Forelimb muscle (tissue), 1 donor: ENCODE measurements around the gene RIPOR2. TPM values are rescaled to one million over a fixed set of nuclear protein-coding genes. Genes with fewer than 3 reads are reported as not detected.
"Not testable (repeated sequence)": the region's sequence is repeated elsewhere in the genome, so short reads cannot be mapped to it uniquely, and the experiment has no call there.

Experiments
- DNase-seq: peaks from one replicate; pipeline ENCODE4 v3.0.0-alpha.2; 2013; ENCODE audit warnings: low read depth
- polyA plus RNA-seq: library from polyadenylated mRNA; unstranded; fragments of 120-200 nt; gene quantifications from one replicate; pipeline ENCODE4 v1.2.1, GENCODE V29; 2013; ENCODE audit not compliant: insufficient read length

The RIPOR2 gene
- polyA plus RNA-seq, 1 donor: 29.3 TPM

DNA sequence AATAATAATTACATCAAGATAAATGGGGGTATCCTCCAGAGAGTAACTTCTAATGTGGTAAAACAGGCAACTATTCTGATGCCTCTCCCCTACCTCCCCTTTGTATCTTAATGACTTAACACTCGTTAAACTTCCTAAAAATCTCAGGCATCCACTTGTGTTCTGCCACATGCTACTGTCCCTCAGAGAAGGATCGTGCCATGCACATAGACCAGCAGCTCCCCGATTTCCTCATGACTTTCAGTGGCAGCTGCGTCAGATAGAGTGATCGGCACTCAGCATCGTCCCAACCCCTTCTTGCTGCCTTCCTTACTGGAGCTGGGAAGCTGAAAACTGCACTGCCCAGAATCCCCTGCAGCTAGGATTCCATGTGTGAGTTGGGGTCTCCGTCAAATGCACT, 32.1 kb downstream of the RIPOR2 start:
- DNase-seq: no peak

- DNase-seq: no peak
Measured at GRCh38 chr6:24902782-24903181, 33.0 kb downstream of the RIPOR2 start.

DNA sequence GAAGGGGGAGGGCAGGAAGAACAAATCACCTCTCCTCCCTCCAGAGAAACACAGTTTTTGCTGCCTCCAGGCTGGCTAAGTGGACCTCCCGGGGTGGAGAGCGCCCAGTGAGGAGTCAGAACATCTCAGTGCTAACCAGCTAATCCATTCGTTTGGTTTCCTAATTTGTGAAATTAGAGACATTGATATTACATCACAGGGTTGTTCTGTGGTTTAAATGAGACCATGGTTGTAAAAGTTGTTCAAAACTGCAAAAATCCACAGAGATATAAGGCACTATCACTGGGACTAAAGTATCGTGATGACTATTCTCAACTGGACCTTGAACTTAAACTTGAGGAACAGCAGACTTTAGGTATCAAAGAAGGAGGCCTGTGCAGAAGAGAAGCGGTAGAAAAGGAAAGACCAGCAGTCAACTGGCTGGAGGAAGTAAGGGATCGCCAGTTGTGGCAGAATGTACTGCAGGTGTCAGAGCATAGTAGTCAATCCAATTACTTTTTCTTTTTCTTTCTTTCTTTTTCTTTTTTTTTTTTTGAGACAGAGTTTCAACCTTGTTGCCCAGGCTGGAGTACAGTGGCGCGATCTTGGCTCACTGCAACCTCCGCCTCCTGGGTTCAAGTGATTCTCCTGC, 33.9 kb downstream of the RIPOR2 start:
- no peak for DNase-seq

DNA sequence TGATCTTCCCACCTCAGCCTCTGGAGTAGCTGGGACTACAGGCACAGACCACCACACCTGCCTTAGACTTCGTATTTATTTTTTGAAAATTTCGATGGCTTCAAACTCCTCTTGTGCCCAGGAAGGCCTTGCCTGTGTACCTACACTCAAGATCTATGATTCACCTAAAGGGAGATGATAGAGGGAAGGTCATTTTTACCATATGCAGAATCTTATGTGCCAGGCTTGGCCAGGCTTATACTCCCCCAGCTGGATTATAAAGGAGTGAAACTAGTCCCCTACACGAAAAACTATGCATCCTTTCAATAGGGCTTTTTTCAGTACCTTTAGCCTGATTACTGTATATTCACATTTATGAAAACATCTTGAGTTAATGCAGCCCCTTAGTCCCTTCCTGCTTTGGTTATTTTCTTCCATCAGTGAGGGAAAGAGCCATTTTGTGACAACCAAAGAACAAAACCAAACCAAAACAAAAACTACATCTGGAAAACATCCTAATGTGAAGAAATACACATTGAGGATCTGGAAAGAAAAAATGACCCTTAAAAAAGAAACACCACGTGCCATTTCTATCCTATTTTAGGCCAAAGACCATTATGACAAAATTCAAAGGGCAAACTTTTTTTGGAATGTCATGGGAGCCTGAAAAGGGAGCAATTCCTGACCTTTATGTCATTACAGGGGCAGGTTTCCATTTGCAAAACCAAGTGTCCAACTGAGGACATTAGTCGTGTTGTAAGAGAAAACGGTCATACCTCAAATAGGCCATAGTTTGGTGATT, 34.7 kb downstream of the RIPOR2 start:
- DNase-seq: no peak

- DNase-seq: no peak
Measured at GRCh38 chr6:24899997-24900325, 35.8 kb downstream of the RIPOR2 start.

DNA sequence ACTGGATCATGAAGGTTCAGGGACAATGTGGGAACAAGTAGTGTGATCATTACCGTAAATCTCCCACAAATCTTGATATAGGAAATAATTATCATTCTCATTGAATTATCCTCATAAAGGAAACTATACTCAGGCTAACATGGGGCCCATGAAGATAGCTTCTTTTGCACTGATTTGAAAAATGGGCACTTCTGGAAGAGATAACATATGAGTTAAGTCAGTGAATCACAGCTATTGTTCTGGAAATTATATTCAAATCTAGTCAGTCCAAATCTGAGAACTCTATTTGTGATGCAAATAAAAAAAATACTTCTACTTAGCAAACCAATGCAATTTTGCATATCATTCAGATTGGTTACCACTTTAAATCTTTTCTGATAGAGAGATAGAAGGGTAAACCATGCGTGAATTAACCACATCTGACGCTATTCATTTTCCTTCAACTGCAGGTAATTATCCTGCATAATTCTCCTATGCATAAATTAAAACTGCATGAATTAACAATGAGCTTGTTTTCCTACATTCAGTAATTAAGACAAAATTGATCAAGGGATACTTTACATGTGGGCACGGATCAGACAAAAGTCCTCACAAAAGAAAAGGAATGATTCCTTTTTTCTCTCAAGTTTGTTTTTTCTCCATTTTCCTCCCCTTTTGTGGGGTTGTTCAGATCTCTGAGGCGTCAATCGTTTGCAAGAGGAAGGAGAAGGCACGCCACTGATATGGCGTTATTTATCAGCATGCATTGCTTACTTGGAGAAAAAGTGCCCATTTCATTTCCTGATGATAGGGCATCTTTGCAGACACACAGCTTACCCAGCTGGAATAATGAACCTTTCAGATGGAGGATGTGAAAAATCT, 36.4 kb downstream of the RIPOR2 start:
- DNase-seq: no peak

DNA sequence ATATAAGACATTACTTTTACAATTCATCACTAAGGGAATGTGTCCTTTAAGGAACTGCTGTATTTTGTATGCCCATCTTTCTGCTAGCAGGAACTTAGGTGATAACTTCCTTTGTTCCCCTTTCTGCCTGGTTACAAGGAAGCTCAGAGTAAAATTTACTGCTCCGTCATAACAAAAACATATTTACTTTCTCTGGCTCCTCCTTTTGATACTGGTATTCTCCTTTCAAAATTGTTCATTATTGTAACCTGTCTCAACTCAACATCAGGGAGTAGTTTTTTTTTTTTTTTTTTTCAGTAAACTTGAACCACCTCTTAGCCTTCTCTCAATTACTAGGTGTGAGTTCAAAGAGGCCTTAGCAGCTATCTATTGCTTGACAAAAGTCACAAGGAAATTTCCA, 37.1 kb downstream of the RIPOR2 start:
- DNase-seq: no peak

GRCh38 chr6:24897186-24897585, 38.6 kb downstream of the RIPOR2 start:
- DNase-seq: no peak

DNA sequence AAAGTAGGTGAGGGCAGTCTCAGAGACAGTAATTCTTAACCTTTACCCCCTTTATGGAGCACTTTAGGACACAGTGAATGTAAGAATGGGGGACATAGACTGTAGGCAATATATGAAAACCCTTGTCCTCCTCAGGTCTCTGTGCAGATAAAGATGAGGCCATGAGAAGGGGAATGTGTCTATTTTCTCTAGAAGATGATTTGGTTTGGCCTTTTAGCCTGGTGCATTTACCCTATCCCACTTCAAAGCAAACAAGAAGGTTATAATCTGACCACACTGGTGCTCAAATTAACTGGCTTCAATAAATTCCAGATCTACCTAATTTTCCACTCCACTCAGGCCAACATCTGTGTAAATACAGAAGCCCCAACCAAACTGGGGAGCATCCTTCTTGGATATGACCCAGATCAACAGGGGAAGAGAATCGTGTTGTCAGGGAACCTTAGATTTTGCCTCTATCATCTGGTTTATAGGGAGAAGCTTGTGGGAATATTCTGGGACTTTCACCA, 42.4 kb downstream of the RIPOR2 start:
- DNase-seq: no peak

GRCh38 chr6:24891004-24891403, 44.8 kb downstream of the RIPOR2 start:
- DNase-seq: no peak

DNA sequence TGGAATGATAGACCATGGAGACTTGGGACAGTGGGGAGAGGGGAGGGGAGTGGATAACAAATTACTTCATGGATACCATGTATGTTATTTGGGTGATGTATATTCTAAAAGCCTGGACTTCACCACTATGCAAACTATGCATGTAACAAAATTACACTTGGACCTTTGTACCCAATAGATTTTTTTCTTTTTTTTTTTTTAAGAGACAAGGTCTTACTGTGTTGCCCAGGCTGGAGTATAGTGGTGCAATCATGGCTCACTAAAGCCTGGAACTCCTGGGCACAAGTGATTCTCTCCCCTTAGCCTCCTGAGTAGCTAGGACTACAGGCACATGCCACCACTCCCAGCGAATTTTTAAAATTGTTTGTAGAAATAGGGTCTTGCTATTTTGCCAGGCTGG, 45.3 kb downstream of the RIPOR2 start:
- DNase-seq: no peak

DNA sequence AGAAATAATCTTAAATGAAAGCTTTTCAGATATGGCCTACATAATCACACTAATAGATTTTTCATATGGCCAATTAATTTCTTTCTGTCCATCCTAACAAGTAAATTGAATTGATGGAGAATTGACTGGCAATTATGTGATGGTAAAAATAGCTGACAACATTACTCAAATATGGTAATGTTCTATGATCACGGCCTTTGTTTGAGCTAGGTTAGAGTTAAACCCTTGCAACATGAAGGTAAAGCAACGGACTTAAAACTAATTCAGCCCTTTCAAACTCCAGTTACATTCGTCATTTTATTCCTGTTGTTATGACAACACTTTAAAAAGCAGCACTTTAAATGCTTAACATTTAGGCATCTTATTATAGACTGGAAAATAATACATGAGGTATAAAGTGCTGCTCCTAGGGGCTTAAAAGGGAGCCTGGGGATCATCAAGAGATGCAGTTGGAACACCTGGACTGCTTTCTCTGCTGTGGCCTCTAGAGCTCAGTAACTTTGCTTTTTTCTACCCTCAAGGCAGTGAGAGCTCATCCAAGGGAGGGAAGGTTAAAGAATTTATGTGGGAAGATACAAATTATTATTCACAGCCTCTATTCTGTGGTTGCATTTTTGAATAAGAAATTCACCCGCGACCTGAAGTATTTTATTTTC, 46.9 kb downstream of the RIPOR2 start:
- DNase-seq: no peak

DNA sequence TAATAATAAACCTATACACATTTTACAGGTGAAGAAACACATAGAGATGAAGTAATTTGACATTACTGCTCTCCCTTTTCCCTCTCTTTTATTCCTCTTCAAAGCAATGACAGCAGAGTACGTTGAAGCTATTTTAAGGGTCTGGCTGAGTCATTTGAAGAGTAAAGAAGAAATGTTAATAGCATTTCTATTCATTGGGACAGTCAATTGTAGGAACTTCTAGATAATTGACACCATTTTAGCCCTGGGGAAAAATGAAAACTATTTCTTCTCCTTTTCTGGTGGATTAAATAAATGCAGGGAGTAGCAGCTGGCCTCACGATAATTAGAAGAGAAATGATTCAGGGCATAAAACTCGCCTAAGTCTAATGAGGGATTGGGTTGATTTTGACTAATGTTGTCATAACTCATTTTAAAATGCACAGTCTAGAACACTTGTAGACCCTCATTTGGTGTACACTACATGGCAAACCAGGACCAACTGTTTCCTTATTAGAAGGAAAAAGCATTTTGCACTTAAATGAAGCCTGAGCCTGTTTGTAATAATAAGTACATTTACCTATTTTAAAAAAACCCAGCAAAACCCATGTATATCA, 48.1 kb downstream of the RIPOR2 start:
- DNase-seq: no peak

DNA sequence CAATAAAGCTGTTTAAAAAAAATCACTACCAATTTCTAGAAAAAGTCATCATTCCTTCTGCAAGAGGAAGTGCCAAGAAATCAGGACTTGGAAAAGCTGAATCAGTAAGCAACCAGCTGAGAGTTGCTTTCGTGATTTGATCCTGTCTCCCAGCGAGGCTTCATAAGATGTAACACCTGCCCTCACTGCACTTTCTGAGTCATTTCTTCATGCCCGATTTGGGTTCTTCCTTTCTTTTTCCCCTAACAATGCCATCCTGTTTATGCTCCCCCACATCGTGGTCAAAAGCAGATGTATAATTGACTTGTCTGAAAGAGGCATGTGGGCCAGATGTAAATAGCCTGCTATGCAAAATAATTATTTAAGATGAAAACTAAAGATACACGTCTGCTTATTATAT, 52.1 kb downstream of the RIPOR2 start:
- DNase-seq: no peak

DNA sequence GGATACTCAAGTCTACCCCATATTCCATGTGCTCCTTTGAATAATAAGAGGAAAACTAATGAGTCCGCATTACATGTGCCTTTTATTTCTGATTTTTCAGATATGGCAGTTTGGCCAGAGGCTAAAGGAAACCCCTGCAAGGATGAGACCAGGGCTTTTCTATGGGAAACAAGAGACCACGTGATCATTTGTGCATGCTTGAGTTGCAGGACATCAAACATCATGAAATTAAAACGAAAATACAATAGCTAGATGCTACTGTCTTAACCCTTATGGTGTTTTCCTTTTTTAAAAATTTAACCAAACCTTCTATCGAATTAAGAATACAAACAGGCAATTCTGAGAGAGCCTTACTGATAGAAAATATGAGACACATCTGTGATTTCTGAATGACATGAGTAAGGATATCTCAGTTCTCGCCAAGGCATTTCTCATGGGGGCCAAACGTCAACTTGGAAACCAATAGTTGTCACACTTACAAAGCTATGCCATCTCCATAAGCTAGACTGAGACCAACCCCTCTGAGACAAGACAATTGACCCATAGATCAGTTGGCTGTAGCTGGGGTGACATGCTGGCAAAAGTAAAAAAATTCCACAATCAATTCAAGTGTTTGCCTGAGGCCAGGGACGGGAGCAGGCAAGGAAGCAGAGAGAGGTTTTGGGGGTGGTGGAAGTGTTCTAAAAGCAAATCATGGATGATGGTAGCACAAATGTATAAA, 52.8 kb downstream of the RIPOR2 start:
- DNase-seq: no peak

- DNase-seq: no peak
Measured at GRCh38 chr6:24882295-24882694, 53.5 kb downstream of the RIPOR2 start.

DNA sequence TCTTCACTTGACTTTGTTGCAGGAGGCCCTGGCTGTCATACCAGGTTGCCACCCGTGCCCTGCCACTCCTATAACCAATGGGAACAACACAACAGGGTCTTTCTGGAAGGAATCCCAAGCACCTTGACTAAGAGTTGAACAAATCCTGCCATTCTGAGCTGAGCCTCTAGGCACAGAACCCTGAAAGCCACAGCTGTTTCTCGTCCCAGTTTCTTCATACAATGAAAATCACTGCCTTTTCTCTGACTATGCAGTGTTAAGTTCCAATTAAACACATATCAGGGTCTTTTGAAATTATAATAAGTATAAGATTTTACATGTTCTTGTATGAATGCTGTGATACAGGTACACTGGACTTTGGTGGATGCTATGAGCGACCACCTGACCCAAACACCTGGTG, 54.4 kb downstream of the RIPOR2 start:
- no peak for DNase-seq

GRCh38 chr6:24880451-24880850, 55.3 kb downstream of the RIPOR2 start:
- no peak for DNase-seq

- no peak for DNase-seq
Measured at GRCh38 chr6:24879351-24879750, 56.4 kb downstream of the RIPOR2 start.

GRCh38 chr6:24877747-24878146, 58.0 kb downstream of the RIPOR2 start:
- DNase-seq: not testable (repeated sequence)
